GM19438 (cell line): ENCODE results near the gene ZMYND10.
"Not testable (repeated sequence)": the region's sequence is repeated elsewhere in the genome, so short reads cannot be mapped to it uniquely, and the experiment has no call there.

Experiments used
- ATAC-seq: cut with Tn5 transposase; IDR thresholded peaks from one replicate; pipeline ENCODE4 v1.9.1; 2021; ENCODE audit warnings: low read depth; ENCODE audit not compliant: unreplicated experiment

The ZMYND10 gene

DNA sequence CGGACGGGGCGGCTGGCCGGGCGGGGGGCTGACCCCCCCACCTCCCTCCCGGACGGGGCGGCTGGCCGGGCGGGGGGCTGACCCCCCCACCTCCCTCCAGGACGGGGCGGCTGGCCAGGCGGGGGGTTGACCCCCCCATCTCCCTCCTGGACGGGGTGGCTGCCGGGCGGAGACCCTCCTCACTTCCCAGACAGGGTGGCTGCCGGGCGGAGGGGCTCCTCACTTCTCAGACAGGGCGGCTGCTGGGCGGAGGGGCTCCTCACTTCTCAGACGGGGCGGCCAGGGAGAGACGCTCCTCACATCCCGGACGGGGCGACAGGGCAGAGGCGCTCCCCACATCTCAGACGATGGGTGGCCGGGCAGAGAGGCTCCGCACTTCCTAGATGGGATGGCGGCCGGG is 33.5 kb downstream of the ZMYND10 start:
- not testable (repeated sequence) for ATAC-seq

DNA sequence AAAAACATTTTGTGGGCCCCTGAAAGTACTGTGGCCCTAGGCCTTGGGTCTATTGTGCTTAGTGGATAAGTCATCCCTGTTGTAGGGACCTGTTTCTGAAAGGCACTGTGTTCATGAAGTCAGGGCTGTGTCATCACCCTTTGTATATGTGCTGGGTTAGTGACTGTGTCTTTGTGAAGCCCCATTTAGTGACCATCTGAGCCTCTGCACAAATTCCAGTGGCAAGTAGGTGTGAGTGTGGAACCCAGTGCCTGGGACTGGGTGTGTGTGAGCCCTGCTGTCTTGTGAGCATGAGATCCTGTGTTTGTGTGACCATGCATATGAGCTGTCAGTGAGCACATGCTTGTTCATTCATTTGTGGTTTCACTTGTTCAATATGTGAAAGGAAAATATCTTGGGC is 40.9 kb downstream of the ZMYND10 start:
- ATAC-seq: no peak

DNA sequence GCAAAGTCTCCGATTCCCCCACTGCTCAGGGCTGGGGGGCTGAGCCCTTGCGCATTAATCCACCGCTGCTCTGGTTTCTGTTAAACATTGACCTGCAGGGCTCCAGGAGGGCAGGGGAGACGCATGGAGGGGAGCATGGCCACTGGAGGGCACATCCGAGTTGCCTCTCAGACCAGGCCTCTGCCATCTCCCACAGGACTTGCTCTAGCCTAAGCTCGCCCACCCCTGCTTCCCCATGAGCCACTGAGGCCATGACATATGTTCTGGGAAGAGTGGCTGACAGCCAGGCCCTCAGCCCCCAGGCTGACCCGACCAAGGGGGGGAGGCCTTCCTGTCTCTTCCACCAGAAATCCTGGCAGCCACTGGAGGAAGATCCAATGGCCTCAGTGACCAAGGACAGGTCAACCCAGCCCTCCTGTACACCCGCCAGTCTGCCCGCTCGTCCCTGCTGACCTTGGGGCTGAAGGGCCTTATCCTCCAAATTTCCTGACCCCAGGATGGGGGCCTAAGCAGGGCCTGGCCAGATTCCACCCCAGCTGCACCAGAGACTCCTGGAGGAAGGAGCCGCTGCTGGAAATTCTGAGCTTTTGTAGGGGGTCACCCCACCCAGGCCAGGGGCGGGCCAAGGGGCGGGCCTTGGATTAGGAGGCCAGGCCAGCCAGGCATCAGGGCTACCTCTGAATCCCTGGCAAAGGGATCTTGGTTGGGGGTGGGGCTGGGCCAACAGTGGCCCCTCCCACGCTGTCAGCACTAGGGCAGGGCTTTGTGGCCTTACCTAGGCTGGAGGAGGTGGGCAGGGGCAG is 42.3 kb downstream of the ZMYND10 start, which contains the start of gene HYAL1:
HYAL1 (minus strand) TSS at position 562 of the 803 bp plus-strand sequence. CDS start 618 bp downstream, outside the sequence.
- no peak for ATAC-seq

GRCh38 chr3:50302095-50303012 is 43.2 kb downstream of the ZMYND10 start:
- ATAC-seq: no peak

GRCh38 chr3:50300681-50301254 is 44.8 kb downstream of the ZMYND10 start:
- no peak for ATAC-seq

DNA sequence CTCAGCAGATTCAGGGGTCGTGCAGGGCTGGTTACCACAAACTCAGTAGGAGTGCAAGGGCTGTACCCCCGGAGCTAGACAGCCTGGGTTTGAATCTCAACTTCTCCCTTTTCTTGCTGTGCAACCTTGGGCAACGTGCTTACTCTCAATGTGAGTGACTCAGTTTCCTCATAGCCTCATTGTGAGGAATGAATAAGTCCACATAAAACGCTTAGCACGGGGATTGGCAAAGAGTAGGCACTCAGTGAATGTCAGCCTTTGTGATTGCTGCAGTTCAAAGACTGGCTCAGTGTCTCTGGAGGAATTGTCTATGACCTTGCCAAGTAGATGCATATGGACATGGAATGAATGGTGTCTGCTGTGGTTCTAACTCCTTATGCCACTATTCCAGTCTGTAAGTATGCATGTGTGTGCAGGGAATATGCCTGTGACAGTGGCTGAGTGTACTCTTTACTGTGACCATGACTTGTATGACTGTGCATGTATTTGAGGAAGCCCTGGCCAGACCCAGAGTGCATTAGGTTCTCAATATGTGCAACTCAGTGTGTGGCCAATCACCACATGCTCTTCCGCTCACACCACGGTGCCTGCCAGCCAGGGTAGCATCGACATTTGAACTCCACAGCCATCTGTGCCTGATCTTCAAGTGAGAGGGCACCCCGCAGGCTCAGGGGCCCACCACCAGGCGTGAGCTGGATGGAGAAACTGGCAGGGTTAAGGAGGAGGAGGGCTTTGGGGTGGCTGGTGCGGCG is 45.4 kb downstream of the ZMYND10 start:
- ATAC-seq: no peak

- ATAC-seq: no peak
Observed at GRCh38 chr3:50299638-50299928, 45.9 kb downstream of the ZMYND10 start.

- ATAC-seq: peak; percentile 82
Observed at GRCh38 chr3:50298836-50299637, 46.5 kb downstream of the ZMYND10 start, which contains the start of the genes HYAL3 and NAA80. HYAL3 (minus strand) TSS chr3:50299405; CDS start chr3:50295602, 3,803 bp downstream. NAA80 (minus strand) TSS chr3:50299405; CDS start chr3:50297463, 1,942 bp downstream.

DNA sequence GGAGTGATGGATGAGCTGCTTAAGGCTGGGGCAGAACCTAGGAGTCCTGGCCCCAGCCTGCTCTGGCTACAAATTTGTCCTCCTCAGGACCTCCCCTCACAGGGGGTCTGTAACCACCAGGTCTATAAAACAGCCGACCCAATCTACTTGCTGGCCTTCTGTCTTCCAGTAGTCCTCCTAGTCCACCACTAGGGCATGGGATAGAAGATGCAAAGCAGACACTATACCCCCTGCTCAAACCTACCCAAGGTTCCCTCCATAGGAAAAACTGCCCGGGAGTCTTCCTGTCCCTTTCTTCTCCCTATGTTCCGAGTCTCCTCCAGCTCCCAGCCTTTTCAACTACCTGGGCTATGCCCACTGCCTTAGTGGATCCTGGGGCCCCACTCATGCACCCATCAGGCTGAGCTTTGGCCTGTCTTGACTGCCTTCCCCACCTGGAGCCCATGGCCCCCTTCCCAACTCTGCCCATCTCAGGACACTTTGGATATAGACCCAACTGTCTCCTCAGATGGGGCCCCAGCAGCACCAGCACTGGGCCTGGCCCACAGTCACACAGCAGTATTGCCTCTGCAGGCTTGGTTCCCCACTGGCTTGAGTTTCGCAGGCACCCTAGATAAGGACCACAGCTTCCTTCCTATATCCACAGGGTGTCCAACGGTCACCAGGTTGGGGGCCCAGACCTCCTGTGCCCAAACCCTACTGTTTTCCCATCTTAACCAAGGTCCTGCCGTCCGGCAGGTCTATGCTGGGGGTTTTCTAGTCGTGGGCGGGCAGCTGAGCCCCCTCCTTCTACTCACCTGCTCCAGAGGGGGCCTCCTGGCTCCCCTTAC is 47.4 kb downstream of the ZMYND10 start:
- no peak for ATAC-seq

- ATAC-seq: no peak
Observed at GRCh38 chr3:50297384-50297775, 48.2 kb downstream of the ZMYND10 start.

DNA sequence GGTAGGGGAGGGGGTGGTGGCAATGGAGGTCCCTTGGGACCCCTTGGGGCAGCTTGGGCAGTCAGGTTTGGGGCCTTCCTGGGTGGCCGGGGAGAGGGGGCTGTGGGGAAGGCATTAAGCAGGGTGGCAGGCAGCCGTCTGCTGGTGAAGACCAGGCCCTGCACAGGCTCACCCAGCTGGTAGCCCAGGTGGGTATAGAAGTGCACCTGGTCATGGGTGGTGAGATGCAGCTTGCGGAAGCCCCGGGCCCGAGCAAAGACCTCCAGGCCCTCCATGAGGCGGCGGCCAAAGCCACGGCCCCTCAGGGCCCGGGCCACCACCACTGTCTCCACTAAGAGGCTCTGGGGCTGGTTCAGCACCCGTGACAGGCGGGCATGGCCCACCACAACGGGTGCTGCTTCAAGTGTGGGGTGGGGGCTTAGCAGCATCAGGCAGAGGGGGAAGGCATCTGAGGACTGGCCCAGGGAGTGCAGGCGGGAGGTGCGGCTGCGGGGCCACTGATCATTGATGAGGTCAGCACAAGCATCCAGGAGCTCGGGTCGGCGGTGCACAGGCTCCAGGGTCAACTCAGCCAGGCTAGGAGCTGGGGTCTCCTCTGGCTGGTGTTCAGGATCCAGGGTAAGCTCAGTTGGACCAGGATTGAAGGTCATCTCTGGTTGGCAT is 48.7 kb downstream of the ZMYND10 start:
- ATAC-seq: no peak

DNA sequence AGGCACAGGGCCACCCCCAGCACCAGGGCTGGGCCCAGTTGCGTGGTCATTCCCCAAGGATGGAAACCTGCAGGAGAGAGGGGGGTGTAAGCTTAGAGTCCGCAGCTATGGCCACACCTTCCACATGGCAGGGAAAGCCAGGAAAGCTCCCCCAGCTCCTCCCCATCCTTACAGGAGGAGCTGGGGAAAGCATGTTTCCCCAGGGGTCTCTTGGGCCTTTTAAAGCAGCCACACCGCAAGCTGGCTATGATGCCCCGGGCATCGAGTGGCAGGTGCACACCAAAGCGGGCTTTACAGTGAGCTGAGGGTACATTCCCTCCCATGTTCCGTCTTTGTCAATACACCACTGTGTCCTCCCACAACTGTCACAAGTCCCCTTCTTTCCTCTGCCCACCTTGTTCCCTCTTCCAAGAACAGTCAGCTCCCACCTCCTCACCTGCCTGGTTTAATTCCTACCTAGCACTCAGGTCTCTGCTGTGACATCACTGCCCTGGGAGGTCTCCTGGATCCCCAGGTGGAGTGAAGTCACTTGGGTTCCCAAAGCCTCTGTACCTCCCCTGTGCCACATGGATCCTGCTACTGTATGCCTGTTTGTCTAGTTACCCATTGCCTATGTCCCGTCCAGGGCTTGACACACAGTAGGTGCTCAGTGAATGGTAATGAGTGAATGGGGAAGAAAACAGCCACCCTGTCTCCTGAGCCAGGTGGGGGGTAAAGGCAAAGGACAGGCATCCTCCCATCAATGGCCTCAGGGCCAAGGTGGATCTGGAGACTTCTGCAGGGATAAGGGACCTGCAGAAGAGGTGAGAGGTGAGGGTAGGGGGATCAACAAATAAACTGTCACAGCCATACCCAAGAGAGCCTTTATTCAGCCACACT is 49.7 kb downstream of the ZMYND10 start:
- ATAC-seq: no peak

DNA sequence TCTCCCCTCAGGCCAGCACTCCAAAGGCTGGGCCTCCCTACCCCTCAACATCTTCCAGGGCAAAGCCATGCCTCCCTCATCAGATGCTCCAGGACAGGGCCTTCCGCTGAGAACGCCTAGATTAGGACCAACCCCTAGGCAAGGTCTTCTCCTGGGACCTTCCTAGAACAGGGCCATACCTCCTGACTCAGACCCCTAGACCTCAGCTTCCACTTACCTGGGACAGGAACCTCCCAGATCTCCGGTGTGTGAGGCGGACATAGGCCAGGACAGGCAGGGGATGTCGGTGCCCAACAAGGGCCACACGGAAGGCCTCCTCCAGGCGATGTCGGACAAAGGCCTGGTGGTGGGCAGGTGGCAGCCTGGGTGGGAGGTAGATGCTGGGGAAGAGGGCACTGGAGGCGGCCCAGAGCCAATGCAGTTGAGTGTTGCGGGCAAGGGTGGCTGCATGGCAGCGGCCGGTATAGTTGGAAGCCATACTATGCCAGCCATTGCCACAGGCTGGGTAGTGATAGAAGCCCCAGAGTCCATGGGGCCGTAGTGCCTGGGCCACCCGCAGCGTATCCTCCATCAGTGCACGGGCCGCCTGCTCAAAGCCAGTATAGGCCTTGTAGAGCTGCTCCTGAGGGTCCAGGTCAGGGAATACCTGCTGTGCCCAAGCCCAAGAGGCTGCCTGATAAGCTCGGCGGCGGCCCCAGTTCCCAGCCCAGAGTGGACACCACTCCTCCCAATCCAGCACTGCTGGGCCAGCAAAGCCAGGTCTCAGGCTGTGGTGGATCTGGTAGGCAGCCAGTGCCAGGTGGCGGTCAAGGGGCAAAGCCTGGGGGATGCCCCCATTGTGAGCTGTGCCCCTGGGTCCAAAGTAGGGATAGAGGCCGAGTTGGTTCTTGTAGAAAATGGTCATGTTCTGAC is 50.8 kb downstream of the ZMYND10 start:
- no peak for ATAC-seq

- no peak for ATAC-seq
Observed at GRCh38 chr3:50294089-50294488, 51.4 kb downstream of the ZMYND10 start.

DNA sequence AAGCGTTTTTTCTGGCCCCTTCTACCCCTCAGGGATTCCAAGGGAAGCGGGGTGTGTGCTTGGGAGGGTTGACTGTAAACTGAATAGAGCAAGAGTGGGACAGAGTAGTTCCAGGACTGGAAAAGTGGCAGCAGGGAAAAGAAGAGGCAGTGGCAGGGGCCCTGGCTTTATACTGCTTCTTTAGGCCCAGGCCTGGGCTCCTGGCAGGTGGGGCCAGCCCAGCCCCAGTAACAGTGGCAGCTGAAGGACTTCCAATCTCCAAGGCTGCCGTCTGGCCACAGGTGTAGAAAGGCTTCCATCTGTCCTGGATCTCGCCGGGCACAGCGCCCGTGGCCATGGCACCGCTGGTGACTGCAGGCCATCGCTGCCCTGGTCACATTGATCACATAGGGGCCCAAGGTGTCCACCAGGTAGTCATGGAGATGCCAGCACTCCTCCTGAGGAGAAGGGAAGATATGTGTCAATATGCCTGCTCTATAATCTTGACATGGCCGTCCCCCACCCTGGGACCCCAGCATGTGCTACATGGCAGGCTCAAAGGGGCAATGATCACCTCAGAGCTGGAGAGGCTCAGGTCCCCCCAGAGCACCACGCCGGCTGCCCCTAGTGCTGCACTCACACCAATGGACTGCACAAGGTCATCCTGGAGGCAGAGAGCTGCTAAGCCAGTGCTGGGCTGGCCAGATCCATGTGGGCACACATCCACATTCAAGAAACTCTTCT is 52.3 kb downstream of the ZMYND10 start:
- no peak for ATAC-seq
